Endothelial cell of hepatic sinusoid (primary cell): Measurements from ENCODE around the gene SCLY.

Experiments used
- in situ Hi-C: cut with HindIII; loops from 2 replicates; pipeline ENCODE4 v1.10.0; 2017; ENCODE audit warnings: low sequenced_read_pairs

SCLY gene

GRCh38 chr2:238123991-238124470 is 63.2 kb downstream of the SCLY start:
- in situ Hi-C loops: no loop called here

GRCh38 chr2:238124488-238125126 is 63.8 kb downstream of the SCLY start:
- in situ Hi-C loops: no loop called here

GRCh38 chr2:238125127-238125885 is 64.5 kb downstream of the SCLY start:
- in situ Hi-C loops: no loop called here

- in situ Hi-C loops: no loop called here
Measured at GRCh38 chr2:238126338-238126737, 65.5 kb downstream of the SCLY start.

GRCh38 chr2:238126775-238127164 is 66.0 kb downstream of the SCLY start:
- in situ Hi-C loops: no loop called here

GRCh38 chr2:238127165-238128060 is 66.6 kb downstream of the SCLY start:
- in situ Hi-C loops: no loop called here

GRCh38 chr2:238128061-238128440 is 67.2 kb downstream of the SCLY start:
- in situ Hi-C loops: no loop called here

GRCh38 chr2:238128534-238129001 is 67.8 kb downstream of the SCLY start:
- in situ Hi-C loops: no loop called here

GRCh38 chr2:238129166-238130010 is 68.6 kb downstream of the SCLY start:
- in situ Hi-C loops: no loop called here

- in situ Hi-C loops: no loop called here
Measured at GRCh38 chr2:238130111-238130695, 69.4 kb downstream of the SCLY start.

GRCh38 chr2:238130696-238131628 is 70.2 kb downstream of the SCLY start:
- in situ Hi-C loops: no loop called here

GRCh38 chr2:238131761-238132462 is 71.1 kb downstream of the SCLY start:
- in situ Hi-C loops: no loop called here

GRCh38 chr2:238132463-238133450 is 72.0 kb downstream of the SCLY start:
- in situ Hi-C loops: no loop called here

GRCh38 chr2:238133499-238134392 is 72.9 kb downstream of the SCLY start:
- in situ Hi-C loops: no loop called here

GRCh38 chr2:238134393-238134785 is 73.6 kb downstream of the SCLY start:
- in situ Hi-C loops: no loop called here

- in situ Hi-C loops: no loop called here
Measured at GRCh38 chr2:238135601-238136150, 74.9 kb downstream of the SCLY start.
